EL (cell line): ENCODE measurements around the gene C1QB.

Experiments used
- DNase-seq: peaks from one replicate; pipeline ENCODE4 v3.0.0-alpha.2; 2016

Gene C1QB, protein sequence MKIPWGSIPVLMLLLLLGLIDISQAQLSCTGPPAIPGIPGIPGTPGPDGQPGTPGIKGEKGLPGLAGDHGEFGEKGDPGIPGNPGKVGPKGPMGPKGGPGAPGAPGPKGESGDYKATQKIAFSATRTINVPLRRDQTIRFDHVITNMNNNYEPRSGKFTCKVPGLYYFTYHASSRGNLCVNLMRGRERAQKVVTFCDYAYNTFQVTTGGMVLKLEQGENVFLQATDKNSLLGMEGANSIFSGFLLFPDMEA

DNA sequence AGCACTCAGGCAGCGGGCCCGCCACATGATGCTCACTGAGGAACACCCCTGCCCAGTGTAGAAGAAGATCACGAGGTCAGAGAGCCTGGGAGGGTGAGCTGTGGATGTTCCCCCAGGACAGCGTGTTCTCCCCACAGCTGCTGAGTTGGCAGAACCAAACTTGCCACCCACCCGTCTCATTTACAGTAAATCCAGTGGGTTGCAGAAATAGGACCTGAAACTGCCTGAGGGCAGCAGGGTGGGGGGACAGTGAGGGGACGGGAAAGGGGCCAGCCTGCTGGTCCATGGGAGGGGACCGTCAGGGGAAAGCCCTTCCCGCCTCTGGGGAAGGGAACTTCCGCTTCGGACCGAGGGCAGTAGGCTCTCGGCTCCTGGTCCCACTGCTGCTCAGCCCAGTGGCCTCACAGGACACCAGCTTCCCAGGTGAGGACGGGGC is at the start of gene C1QB:
TSS of gene C1QB (plus strand) at position 356 of the 436 bp plus-strand sequence. CDS start 6,227 bp downstream, outside the sequence.
- no peak for DNase-seq

DNA sequence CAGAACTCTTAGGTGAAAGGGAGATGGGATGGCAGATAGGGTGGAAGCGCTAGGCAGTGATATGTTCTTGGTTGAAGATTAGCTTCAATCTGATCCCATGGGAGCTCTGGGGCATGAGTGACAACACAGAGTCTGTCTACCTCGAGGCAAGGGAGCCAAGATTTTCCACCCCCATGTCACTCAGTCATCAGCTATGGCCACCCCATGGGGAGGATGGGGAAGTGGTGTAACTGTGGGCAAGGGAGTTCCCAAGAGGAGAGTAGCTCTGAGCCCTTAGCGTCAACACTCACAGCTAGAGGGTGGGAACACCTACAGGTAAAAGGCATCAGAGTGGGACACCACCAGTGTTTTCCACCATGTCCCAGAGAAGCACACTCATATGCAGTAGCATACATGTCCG is 46.9 kb upstream of the C1QB start:
- DNase-seq = no peak

DNA sequence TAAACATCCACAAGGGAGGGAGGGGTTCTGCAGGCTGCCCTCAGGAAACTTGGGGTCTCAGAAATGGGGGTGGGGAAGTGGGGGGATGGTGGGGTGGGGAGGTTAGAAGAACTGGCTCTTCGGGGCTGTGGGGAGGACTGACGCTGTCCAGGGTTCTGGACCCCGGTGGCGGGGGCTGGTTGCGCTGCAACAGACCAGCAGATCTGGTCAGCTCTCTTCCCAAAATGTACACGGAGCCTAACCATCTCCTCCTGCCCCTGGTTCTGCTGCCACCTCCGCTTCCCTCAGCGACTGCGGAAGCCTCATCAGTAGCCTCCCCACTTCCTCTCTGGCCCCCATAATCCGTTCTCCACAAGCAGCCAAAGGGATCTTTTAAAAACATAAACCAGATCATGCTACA is 45.9 kb upstream of the C1QB start:
- no peak for DNase-seq

DNA sequence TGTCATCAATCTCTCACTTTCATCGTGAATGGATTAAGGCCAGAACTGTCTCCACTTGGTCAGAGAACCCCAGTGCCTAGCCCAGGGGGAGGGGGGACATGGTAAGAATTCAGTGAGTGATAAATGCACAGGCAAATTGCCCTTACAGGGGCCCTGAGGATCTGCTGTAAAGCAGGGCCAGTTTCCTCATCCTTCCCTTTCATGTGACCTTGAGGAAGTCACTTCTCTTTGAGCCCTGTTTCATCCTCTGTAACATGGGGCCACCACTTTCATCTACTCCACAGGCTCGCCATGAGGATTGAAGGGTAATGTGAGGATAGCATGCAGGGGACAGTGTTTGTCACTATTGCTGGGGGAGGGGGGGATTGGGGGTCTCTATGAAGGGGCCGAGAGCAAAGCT is 44.7 kb upstream of the C1QB start:
- DNase-seq = no peak

DNA sequence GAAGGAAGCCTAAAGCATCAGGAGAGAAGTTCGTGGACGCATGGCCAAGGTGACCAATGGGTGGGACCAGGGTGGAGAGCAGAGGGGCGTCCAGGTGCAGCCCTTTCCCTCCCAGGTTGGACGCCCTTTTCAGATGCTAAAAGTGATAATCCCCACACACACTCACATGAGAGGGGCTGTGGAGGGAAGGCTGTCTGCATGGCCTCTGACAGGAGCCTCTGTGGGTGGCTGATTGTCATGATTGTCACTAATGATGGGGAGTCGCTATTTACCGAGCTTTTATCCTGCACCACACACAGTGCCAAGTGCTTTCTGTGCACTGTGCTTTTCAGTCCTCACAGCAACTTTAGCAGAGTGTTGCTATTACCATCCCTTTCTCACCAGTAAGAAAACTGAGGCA is 43.7 kb upstream of the C1QB start:
- no peak for DNase-seq

DNA sequence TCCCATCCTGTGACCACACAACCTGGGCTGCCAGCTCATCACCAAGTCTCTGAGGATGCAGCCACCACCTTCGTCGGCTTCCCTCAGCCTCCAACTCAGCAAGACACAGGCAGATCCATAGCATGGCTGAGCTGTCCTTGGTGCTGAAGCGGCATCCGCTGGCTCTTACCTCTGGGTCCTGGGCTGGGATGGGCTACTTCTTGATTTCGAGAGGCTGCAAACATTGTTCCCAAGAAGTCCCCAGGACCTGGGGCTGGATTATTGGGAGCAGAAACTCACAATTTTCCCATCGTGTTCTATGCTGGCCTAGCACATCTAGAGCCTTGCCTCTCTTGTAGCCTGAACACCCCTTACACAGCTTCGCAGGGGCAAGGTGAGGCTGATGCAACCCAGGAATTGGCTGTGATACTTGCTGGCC is 41.5 kb upstream of the C1QB start:
- peak; percentile 38 for DNase-seq

DNA sequence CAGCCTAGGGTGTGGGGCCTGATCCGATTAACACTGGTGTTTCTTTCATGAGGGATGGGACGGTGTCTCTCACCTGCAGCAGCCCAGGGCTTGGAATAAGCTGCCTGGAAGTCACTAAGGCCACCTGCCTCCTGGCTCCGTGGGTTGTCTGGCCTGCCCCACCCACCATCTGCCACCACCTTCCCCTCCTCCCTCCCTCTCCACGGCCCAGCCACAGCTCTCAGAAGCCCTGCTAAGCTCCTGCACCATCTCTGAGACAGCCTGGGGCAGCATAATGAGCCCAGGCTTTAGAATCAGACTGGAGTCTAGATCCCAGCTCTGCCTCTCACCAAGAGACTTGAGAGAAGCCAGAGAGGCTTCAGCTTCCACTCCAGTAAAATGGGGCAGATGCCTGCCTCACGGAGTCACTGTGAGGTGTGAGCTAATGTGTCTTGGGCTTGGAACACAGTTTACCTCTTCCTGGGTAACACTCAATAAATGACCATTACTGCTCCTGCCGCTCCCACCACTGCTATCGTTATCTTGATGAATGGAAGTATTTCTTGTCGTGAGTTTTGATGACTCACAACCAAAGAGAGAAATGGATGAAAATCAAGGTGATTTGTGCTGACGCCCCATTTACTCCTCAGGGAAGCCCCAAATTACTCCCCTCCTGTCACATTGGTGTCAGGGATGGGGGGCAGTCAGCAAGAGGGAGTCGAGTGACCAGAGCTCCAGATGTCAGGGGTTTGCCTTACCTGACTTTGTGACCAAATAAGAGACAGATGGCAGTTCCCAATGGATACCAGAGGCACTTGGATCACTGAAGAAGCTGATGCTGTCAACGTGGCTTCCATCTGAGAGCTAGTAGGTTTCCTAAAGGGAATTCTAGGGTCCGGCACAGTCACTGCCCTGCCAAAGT is 40.1 kb upstream of the C1QB start:
- no peak for DNase-seq

DNA sequence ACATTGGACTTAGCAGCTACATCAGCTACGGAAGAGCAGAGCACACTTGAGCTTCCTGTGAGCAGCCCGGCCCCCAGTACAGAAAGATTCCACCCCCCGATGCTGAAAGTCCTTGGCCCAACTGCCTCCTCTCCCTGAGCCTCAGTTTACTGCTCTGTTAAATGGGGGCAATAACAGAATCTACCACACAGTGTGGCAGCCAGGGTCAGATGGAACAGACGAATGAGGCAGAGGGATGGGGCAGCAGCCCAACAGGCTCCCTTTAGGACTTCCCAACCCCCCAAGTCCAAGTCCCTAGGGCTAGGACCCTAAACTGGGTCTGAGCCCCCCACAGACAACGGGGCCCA is 39.5 kb upstream of the C1QB start:
- no peak for DNase-seq

DNA sequence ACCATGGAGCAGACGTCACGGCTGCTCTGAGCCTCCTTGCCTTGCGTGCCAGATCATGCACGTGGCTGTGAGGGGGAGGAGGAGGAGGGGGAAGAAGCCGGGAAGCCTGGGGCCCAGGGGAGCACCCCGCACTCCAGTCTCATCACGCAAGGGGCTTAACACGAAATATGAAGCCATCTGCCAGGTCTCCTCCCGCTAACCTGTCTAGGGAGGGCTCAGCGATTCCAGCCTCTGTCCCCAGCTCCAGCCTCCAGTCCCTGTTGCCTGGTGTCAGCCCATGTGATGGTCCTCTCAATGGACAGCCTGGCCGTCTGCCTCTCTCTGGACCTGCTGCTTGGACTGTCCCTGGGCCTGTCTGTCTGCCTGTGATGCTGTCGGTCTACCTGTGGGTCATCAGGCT is 39.1 kb upstream of the C1QB start:
- no peak for DNase-seq

DNA sequence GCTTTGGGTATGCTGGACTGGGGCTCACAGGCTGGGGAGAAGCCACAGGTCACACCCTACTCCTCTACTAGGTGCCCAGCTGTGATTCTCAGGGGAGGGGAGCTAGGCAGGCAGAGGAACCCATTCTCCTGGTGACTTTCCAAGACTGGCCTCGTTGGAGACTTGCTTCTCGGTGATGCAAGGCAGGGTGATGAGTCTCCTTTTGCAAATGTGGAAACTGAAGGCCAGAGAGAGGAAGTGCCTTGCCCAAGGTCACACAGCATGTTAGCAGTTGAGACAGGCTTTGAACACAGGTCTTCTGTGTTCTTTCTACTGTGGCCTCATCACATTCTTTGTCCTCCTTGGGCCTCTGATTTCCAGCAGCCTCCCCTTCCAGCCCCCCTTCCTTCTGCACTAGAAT is 37.1 kb upstream of the C1QB start:
- DNase-seq = no peak

DNA sequence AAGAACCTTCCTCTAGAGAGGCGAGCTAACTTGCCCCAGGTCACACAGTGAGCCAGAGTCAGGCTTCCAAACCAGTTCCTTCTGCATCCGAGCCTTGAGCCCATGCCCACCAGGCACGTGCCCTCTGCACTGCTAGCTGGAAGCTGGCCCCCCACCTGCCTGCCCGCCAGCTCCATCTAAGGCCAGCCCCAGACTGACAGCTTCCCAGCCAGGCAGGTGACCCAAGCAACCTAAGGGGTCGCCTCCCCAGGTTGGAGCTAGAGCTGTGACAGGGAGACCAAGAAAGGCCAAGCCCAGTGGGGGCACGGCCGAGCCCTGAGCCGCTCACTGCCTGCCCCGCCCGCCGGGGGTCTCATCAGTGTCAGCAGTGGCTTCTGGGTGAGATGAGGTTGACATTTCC is 36.5 kb upstream of the C1QB start:
- DNase-seq = no peak

DNA sequence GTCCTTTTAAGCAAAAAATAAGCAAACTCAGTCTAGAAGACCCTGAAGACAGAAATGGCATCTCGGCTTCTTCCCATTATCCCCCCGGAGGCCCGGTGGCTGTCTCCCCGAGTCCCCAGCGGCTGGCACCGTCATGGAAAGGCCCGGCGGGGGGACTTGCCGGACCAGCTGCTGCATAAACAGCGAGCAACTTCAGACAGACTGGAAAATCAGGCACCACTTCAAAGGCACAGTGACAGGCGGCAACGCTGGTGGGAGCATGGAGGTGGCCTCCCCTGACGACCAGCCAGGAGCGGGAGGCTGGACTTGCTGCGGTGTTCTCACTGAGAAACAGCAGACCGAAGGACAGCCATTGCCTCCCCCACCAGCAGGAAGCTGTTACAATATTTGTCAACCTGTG is 35.0 kb upstream of the C1QB start:
- no peak for DNase-seq

DNA sequence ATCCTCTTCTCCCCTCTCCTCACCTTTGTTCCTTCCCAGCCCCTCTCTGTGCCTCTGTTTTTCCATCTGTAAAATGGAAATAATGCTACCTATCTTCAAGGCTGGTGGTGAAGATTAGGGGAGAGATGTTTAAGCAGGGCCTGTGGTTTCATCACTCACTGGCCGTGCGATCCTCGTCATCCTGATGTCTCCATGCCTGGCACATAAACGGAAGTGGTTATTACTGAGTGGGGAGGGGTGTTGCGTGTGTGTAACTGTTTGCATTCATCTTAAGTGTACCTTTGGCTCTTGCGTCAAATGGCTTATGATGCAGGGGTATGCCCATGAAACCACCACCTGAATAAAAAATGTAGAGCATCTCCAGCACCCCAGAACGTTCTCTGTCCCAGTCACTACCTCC is 33.8 kb upstream of the C1QB start:
- no peak for DNase-seq

DNA sequence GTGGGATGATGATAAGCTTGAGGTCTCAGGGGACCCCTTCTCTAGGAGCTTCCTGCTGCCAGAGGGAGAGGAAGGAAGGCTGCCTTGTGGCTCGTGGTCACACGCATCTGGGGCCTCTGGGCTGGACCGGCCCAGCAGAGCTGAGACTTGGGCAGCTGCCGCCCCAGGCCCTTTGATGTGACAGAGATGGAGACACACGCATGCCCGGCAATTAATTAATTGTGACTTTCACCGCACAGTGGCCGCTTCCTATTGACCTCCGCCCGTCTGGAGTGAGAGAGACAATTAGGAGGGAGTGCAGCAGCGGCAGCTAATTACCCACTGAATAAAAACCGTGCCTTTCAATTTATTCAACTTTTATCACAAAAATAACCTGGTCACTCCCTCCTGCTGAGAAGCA is 33.2 kb upstream of the C1QB start:
- no peak for DNase-seq

DNA sequence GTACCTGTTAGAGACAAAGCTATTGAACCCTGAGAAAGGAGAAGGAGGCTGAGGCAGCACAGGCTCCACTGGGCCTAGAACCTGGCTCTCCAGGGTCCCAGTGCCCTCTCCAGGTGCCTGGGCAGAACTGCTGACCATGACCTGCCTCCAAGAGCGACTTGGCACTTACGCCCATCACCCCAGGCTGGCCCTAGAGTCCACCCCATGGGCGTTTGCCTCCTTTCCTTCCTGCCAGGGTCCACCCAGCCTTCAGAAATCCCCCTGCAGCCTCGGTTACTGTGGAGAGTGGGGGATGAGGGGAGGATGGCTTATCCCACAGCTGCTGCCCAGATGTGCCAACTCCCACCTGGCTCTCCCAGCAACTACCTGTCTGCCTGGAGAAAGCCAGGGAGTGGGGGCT is 31.3 kb upstream of the C1QB start:
- no peak for DNase-seq

DNA sequence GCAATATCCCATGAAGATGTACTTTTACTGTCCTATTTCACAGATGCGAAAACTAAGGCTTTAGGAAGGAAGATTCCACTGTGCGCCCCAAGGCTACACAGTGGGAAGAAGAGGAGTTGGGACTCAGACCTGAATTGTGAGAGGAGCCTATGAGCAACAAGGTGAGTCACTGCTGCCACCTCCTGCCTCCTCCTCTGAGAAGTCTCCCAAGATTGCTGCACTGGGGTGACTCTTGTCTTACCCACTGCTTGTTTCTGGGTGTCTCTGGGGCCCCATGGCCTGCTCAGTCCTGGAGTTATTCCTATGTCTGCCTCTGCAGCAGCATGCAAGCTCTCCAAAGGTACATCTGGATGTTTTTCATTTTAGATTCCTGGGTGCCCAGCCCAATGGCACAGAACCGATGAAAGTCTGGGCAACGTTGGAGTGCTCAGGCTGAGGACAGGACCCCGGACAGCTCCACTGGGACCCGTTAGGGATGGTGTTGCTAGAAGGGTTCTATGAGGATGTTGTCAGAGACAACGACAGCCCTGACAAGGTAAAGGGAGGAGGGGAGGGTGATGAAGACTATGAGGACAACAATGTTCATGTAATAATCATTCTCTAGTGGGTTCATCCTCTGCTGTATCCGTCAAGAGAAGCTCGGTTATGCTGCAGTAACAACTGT is 27.6 kb upstream of the C1QB start:
- DNase-seq = peak; percentile 8

DNA sequence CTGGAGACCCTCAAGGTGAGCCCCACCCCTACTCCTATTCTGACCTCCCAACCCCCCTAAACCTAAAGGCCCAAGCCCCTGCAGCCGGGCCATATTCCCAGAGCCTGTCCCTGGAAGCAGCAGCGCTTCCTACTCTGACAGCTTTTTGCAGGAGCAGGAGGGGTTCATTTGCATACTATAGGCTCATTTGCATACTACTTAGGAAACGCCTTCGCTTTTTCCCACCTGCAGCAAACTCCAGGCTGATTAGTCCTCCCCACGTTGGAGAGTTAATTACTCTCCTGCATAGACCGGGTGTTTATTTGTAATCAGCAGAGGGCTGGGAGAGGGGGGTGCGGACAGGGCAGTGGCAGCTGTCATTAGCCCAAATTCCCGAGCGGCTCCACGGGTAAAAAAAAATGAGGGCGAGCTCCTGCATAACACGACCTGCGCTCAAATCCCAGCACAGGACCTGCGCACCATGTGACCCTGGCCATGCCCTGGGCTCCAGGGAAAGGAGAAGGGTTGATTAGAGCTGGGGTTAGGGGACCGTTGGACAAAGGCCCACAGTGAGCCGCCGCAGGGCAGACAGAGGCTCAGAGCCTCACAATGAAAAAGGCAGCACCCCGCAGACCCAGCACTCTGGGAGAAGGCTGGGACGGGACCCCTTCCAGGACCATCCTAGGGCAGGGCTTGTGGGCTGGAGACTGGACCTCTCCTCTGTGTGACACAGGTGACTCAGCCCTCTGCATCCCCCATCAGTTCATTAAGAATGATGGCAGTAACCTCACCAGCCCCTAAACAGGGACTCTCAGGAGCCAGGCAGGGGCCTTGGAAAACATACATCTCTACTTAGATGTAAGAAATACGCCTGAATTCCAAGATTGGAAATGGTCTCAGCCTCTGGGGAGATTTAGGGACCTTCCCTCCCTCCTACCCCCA is 26.5 kb upstream of the C1QB start:
- DNase-seq = no peak

DNA sequence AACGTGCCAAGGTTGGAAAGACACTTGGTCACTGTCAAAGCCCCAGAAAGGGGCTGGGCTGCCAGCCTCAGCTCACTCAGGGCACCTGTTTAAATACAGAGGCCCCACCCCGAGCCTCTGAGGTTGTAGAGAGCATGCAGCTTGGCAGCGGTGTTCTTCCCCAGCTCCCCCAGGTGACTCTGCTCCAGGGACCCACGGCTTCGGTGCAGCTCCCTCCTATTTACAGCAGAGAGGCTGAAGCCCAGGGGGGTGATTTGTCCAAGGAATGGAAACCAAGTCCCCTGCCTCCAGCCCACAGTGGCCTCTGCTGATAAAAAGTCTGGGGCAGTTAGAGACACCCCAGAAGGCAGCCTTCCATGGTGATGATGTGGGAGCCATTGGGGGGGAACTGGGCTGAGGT is 25.7 kb upstream of the C1QB start:
- DNase-seq = no peak

DNA sequence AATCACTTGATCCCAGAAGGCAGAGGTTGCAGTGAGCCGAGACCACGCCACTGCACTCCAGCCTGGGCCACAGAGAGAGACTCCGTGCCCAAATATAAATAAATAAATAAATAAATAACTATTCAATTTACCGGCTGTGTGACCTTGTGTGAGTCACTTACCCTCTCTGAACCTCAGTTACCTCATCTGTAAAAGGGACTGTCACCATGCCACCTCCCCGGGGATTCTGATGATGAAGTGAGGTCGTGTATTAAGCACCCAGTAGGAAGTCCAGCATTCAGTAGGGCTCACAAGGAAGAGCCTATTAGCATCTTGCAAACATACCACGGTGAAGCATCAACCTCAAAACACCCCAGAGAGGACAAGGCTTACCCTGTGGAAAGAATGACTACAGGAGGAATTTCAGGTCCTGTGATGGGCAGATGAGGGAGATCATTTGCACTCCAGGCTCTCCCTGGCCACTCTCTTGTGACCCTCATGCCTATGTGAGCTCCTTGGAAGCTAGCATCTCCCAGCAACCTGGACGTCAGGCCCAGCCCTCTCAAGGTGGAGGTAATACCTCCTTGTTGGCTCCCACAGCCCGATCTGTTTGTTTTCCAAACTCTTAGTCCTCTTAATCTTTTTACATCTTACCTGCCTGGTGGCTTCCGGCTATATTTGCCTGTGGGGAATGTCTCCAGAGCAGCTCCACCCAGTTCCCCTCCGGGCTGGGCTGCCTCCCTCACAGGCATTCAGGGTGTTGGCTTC is 24.2 kb upstream of the C1QB start:
- DNase-seq = no peak

DNA sequence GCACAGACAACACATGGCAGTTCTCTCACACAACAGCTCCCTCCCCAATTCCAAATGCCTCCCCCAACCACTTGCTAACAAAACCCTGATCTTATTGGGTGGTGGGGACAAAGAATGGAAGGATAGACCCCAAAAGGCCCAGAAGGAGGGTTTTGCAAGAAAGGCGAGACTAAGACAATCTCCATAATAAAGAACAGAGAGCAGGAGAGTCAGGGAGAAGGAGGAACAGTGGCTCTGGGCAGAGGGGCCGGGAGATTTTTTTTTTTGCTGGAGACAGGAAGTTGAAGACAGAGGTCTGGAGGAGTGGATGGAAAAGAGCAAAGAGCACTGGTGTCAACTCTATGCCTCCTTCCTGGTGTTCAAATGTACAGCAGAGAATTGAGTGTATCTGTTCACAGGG is 23.1 kb upstream of the C1QB start:
- DNase-seq = no peak

DNA sequence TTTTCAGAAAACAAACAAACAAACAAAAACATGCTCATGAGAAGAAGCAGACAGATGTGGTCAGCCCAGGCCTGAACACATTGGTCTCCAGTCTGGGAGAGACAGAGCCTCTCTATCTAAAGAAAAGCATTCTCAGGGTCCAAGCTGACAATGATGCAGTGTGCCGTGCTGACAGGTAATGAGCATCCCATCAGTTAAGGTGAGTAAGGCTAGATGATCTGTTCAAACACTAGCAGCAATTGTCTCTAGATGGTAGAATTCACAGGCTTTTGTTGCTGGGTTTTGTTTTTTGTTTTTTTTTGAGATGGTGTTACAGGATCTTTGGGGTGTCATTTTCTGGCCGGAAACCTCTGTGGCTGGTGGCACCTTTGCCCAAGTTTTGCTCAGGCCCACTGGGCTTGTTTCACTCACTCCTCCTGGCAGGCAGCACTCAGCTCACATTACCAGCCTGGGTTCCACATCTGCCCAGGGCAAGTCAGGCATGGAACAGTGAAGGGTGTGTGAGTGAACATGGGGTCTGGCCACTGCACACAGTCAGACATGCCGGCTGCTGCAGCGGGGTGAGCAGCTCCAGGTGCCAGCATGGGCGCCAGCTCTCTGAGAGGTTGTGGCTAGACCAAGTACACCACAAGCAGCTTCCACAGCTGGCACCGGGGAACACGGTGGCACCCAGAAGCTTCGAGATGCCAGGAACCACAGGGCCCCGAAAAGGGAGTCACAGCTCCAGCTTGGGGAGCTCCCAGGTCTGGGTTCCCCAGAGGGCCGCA is 19.2 kb upstream of the C1QB start:
- no peak for DNase-seq
